ENCODE results near the gene OR52E2.

Gene OR52E2

DNA sequence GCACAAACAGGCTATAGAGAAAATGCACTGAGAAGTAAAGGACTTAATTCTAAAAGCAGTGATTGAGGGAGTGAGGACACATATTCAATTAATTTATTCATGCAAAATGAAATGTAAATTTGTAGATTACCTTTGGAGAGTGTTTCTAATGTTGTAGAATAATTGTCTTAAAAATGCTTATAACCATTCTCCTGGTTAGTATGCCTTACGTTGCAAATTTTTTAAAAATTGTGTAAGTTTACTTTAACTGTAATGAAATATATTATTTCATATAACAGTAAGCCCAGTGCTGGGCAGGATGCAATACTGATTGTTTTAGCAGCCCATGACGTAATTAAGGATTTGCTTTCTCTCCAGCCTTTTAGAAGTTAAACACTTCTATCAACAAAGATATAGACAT, 36.6 kb upstream of the OR52E2 start:
- Histone ChIP-seq H3K4me1 (ENCODE audit: control insufficient read depth, low read length) (no peaks in the 10 kb centered on the region), H3K9me3 (ENCODE audit: control insufficient read depth, insufficient read depth, low read length) (no peaks in the 10 kb centered on the region), H3K36me3 (ENCODE audit: control insufficient read depth, low read length) (no peaks in the 10 kb centered on the region), H3K27me3 (ENCODE audit: control insufficient read depth, low read length) (no peaks in the 10 kb centered on the region), H3K27ac (ENCODE audit: low read depth, low read length) (no peak overlapping the region), H3F3A (ENCODE audit: control insufficient read depth, insufficient read depth) (no peaks in the 10 kb centered on the region), H3K4me3 (ENCODE audit: low read length) (no peak overlapping the region), H4K20me1 (ENCODE audit: control insufficient read depth, insufficient read depth, low read depth, low read length) (no peaks in the 10 kb centered on the region), H3K4me2 (ENCODE audit: low read length) (no peak overlapping the region), H3K79me2 (ENCODE audit: control insufficient read depth, low read length) (no peaks in the 10 kb centered on the region), H3K9me2 (replicated peaks; ENCODE audit: control insufficient read depth, low read length) (no peaks in the 10 kb centered on the region)
- TF ChIP-seq EZH2phosphoT487 (IDR thresholded peaks at IDR 0.05; ENCODE audit: borderline replicate concordance, low read length): no peak
- TF ChIP-seq, protein P1, sequence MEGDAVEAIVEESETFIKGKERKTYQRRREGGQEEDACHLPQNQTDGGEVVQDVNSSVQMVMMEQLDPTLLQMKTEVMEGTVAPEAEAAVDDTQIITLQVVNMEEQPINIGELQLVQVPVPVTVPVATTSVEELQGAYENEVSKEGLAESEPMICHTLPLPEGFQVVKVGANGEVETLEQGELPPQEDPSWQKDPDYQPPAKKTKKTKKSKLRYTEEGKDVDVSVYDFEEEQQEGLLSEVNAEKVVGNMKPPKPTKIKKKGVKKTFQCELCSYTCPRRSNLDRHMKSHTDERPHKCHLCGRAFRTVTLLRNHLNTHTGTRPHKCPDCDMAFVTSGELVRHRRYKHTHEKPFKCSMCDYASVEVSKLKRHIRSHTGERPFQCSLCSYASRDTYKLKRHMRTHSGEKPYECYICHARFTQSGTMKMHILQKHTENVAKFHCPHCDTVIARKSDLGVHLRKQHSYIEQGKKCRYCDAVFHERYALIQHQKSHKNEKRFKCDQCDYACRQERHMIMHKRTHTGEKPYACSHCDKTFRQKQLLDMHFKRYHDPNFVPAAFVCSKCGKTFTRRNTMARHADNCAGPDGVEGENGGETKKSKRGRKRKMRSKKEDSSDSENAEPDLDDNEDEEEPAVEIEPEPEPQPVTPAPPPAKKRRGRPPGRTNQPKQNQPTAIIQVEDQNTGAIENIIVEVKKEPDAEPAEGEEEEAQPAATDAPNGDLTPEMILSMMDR (IDR thresholded peaks at IDR 0.05; ENCODE audit: low read depth, low read length, poor library complexity, severe bottlenecking): no peak

DNA sequence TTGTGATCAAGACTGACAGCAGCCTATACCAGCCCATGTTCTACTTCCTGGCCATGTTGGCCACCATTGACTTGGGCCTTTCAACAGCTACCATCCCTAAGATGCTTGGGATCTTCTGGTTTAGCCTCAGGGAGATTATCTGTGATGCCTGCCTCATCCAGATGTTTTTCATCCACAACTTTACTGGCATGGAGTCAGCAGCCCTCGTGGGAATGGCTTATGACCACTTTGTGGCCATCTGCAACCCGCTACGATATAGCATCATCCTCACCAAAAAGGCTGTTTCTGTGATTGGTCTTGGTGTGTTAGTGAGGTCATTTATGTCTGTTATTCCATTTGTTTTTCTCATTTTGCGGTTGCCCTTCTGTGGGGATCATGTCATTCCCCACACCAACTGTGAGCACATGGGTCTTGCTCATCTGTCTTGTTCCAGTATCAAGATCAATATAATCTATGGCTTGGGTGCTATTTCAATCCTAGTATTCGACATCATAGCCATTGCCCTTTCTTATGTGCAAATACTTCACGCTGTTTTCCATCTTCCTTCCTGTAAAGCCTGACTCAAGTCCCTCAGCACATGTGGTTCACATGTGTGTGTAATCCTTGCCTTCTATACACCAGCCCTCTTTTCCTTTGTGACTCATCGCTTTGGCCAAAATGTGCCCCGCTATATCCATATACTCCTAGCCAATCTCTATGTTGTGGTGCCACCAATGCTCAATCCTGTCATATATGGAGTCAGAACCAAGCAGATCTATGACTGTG, 33.6 kb upstream of the OR52E2 start:
- no peak overlapping the region for H3K4me2 ChIP-seq (ENCODE audit: low read length)
- no peaks in the 10 kb centered on the region for H3F3A ChIP-seq (ENCODE audit: control insufficient read depth, insufficient read depth)
- H3K9me3 ChIP-seq (ENCODE audit: control insufficient read depth, insufficient read depth, low read length): no peaks in the 10 kb centered on the region
- H4K20me1 ChIP-seq (ENCODE audit: control insufficient read depth, insufficient read depth, low read depth, low read length): no peaks in the 10 kb centered on the region
- H3K27me3 ChIP-seq (ENCODE audit: control insufficient read depth, low read length): no peaks in the 10 kb centered on the region
- no peaks in the 10 kb centered on the region for H3K79me2 ChIP-seq (ENCODE audit: control insufficient read depth, low read length)
- H3K4me1 ChIP-seq (ENCODE audit: control insufficient read depth, low read length): no peaks in the 10 kb centered on the region
- H3K27ac ChIP-seq (ENCODE audit: low read depth, low read length): no peak overlapping the region
- no peaks in the 10 kb centered on the region for H3K36me3 ChIP-seq (ENCODE audit: control insufficient read depth, low read length)
- H3K9me2 ChIP-seq (replicated peaks; ENCODE audit: control insufficient read depth, low read length): no peaks in the 10 kb centered on the region
- H3K4me3 ChIP-seq (ENCODE audit: low read length): no peak overlapping the region
- TF ChIP-seq, protein P1 (IDR thresholded peaks at IDR 0.05; ENCODE audit: low read depth, low read length, poor library complexity, severe bottlenecking): no peak
- TF ChIP-seq EZH2phosphoT487 (IDR thresholded peaks at IDR 0.05; ENCODE audit: borderline replicate concordance, low read length): no peak

DNA sequence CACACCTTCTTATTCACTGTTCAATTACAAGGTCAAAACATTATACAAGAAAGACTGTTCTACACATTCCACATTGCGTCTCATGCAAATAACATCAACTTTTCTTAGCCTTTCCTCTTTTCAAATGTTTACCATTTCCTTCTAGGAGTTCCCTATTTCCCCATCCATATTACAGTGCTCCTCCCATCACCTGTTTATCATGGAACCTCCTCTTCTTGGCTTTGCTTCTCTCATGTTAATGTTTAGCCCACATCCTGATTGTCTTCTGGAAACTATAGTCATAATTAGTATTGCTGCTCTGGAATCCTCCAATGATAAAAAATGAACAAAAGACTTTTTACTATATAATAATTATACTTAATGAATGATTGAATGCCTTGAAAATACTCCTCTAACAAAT, 31.2 kb upstream of the OR52E2 start:
- H3K4me3 ChIP-seq (ENCODE audit: low read length): no peak overlapping the region
- H3K27ac ChIP-seq (ENCODE audit: low read depth, low read length): no peak overlapping the region
- no peaks in the 10 kb centered on the region for H3F3A ChIP-seq (ENCODE audit: control insufficient read depth, insufficient read depth)
- H3K79me2 ChIP-seq (ENCODE audit: control insufficient read depth, low read length): no peaks in the 10 kb centered on the region
- H3K4me2 ChIP-seq (ENCODE audit: low read length): no peak overlapping the region
- H3K4me1 ChIP-seq (ENCODE audit: control insufficient read depth, low read length): no peaks in the 10 kb centered on the region
- no peaks in the 10 kb centered on the region for H4K20me1 ChIP-seq (ENCODE audit: control insufficient read depth, insufficient read depth, low read depth, low read length)
- H3K36me3 ChIP-seq (ENCODE audit: control insufficient read depth, low read length): no peaks in the 10 kb centered on the region
- H3K27me3 ChIP-seq (ENCODE audit: control insufficient read depth, low read length): no peaks in the 10 kb centered on the region
- no peak for TF ChIP-seq EZH2phosphoT487 (IDR thresholded peaks at IDR 0.05; ENCODE audit: borderline replicate concordance, low read length)
- TF ChIP-seq, protein P1 (IDR thresholded peaks at IDR 0.05; ENCODE audit: low read depth, low read length, poor library complexity, severe bottlenecking): no peak
- H3K9me2 ChIP-seq (replicated peaks; ENCODE audit: control insufficient read depth, low read length): no peaks in the 10 kb centered on the region
- H3K9me3 ChIP-seq (ENCODE audit: control insufficient read depth, insufficient read depth, low read length): no peaks in the 10 kb centered on the region
